Hematopoietic multipotent progenitor cell treated with erythropoietin and hydrocortisone succinate and interleukin-3 and kit ligand, for 15 days (in vitro differentiated cells): Measurements from ENCODE around the gene OSCP1.
A peak's percentile ranks its signal among the peaks of the same experiment; 100 is the strongest.

Experiments
- DNase-seq: peaks from one replicate; pipeline ENCODE4 v3.0.0-alpha.2; 2015; ENCODE audit warnings: low spot score

OSCP1 gene

DNA sequence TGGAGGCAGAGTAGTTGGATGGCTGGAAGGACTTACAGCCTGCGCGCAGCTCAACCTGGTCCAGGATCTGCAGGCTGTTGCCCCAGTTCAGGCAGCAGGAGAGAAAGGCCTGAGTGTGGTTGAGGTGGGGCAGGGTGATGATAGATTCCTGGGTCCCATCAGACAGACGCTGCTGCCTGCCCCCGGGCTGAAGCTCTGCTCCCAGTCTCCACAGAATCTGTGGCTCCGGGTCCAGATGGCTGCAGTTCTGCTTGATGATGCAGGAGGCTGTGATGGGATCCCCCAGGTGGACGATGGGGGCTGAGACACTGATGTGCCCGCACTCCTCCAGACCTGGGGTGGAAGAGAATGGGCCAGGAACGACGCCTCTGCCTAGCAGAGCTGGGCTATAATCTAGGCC, 25.1 kb upstream of the OSCP1 start:
- no peak for DNase-seq

DNA sequence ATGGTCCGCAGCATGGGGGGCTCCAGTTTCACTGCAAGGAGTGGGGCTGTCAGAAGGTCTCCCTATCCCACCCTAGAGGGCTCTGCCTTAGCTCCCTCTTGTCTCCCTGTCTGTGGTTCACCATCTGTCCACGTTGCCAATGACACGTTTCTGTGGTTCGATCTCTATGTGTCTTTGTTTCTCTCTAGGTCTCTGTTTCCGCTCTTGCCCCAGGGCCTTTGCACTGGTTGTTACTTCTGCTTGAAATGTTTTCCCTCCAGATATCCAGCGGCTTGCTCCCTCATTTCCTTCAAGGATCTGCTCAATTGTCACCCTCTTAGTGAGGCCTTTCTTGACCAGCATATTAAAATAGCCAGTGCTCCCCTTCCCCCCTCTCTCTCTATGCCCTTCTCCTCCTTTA, 22.4 kb upstream of the OSCP1 start:
- DNase-seq: no peak

DNA sequence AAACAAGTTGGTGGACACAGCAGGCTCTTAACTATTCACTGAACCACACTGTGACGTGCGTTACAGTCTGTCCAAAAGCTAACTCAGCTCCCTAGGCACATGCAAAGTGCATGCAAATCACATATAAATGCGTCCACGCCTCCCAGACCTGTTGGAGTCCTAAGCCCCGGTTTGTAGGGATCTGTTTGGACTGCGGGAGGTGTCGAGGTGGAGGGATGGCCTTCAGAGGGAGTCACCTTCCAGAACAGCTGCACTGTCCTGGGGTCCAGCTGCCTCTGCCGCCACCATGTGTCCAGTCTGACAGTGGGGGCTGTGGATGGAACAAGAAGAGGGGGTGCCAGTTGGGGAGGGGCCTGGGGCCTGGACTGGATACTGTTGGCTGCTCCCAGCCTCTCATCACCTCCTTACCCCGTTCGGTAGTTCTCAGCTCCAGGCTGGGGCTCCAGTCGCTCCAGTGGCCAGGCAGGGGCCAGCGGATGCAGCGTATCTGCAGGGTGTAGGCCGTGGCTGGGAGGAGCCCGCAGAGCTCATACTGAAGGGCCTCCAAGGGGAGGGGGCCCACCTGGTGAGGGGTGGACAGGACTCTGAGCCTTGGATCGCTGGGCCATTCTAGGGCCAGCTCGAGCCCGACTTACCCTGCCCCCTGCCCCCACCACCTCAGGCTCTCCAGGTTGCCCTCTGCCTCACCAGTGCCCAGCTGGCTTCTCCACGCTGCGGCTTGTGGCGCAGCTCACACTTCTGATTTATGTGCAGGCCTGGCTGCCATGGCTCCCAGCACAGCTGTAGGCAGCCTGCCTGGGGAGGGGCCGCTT, 21.8 kb upstream of the OSCP1 start:
- no peak for DNase-seq

DNA sequence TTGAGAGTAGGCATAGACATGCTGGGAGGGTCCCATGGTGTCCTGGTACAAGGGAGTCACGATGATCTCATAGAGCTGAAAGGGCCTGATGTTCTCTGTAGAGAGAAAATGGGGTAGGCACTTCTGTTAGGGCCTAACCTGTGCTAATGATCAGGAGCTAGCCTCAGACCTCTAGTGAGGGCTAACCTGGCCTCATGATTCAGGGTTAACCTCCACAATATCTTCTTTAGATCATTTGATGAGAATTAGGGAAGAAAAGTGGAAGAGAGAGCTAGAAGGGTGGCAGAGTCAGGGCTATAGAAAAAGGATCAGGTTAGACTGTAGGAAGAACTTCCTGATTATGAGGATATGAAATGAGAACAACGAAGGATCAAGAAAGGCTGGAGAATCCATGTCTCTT, 18.9 kb upstream of the OSCP1 start:
- DNase-seq: no peak

DNA sequence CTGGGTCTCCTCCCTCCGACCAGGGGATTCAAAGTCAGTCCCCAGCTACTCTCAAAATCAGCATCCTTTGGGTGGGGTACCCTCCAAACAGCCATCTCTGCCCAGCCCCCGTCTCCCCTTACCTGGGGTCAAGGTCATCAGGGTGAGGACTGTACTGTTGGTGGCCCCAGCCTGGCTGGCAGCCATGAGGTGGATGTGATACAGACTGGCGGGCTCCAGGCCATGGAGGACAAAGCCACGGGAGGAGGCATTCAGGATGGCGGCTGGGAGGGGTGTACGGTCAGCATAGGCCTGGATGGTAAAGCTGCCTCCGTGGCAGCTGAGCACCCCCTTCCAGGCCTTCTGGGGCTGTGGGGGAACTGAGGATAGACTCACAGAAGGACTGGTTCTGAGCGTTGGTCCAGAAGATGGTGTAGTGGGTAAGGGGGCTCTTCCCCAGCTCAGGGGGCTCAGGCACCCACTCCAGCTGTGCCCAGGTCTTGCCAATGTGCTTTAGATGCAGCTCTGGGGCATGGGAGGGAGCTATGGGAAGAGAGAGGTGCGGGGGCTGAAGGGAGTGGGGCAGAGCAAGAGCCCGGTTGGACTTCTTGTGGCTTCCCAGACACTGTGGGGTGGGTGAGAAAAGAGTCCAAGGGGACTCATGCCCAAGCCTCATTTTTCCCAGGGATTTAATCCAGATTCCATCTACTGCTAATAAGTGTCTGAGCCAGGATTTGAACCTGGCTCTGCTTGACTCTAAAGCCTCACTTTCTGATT, 17.6 kb upstream of the OSCP1 start:
- DNase-seq: no peak

DNA sequence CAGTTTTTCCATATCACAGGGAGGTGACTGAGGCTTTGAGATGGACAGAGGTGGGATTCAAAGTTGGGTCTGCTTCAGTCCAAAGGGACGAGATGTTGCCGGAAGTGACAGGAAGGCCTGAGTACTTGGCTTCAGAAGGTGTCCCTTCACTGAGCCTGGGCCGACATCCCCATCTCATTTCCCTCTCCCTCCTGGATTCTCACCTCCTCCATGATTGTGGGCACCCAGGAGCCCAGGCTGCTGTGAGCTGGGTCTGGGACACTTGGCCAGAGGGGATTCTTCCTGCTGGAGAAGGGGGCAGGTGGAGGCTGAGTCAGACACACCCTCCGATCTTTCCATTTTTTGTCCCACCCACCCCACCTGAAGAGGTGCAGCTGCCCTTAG, 16.8 kb upstream of the OSCP1 start:
- no peak for DNase-seq

DNA sequence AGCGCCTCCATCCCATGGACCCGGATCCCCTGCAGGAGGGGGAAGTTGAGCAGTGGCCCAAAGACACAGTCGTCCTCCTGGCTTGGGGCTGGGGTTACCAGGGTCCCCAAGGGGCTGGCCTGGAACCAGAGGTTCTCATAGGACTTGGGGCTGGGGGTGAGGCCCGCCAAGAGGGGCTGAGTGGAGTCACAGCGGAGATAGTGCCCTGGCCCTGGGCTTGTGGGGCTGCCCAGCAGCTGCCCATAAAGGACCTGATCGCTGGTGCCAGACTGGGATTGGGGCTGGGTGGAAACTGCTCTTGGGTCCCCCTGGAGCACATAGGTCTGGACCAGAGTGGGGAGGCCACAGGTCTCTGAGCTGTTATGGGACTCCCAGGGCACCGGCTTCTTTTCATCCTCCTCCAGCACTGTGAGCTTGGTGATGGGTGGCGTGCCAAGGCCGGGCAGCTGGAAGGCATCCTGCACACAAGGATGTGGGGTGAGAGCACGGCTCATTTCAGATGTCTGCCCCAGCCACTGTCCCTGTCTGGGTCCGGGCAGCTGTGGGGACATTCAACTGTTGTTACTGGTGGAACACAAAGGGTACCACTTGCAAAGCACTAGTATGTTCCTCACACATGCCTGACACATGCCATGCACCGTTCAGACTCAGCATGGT, 16.2 kb upstream of the OSCP1 start:
- DNase-seq: no peak

DNA sequence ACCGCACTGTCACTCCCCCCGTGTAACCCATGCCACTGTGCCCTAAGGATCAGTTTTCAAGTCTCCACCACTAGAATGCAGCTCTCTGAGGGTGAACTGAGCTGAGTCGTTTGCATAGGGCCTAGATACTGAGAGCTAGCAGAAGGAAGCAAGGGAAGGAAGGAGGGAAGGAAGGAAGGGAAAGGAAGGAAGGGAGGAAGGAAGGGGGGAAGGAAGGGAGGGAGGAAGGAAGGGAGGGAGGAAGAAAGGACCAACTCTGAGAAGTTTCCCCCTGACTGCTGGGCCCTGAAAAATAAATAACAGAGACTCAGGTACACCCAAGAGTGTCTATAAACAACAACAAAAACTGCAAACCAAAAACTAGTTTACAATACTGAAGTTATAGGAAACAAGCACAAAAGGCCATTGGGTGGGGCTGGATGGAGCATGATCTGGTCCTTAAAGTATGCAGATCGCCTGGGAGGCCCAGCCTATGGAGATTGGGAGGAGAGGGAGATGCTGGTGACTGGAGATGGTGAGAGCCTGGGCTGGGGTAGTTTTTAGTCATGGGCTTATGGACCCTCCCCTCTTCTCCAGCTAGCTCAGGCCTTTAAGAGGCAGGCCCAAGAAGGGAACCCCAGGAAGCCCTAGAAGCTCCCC, 15.6 kb upstream of the OSCP1 start:
- DNase-seq: no peak

DNA sequence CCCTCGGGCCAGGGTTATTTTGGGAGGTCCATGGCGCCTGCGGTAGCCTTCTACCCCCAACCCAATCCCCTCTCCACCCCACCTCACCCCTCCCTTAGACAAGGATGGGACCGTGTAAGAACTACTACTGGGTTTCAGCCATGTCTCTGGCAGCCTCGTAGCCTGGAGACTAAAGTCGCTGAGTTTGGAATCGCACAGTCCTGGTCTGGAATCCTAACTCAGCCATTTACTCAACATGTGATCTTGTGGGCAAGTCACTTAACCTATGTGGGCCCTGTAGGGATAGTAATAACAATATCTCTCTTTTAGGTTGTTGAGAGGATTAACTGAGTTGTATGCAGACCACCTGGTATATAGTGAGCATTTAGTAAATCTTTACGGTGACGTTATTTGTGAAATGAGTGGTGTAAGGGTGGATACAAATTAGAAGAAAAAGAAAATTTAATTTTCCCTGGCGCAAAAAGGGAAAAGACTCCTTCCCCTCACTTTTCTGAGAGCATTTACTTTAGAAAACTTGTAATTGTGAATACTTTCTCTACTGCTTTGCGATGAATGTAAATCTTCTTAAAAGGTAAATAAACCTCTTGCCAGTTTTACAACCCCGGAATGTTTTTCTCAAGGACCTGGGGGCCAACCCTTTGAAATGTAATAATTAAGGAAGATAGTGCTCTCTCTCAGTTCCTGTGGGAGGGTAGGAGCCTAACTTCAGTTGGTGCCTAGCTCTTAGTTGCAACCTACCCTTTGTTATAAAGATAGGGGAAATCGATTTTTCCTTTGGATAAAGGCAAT, 14.5 kb upstream of the OSCP1 start:
- DNase-seq: no peak

DNA sequence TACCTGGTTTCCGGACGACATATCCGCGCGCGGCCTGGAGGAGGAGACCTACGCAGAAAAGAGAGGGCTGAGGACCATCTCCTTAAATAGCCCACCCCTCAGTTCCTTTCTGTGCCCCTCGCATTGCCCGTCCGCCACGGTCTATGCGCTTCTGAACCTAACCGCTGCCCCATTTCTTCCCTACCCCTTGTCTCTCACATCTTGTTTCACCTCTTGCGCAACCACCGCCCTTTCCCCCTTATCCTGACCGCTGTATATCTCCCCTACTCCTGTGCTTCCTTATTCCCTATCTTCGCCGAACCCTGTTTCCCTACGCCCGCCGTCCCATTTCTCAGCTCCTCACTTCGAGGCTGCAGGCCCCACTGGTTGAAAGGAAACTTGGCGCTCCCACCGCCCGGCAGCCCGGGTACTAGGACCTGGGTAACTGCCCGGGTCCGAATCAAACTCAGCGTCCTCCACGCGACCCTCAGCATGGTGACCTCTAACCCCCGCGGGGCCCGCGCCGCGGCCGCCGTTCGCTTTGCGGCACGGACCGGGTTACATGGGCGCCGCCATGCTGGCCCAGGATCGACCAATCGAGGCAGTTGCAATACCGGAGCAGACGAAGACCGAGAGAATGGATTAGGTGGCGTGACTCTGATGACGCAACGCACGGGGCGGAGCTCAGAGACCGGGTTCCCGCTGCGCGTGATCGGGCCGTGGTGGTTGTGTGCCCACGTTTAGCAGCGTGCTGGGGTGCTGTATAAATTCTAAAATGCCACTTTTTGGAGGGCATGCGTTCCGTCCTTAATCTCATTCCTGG, 13.8 kb upstream of the OSCP1 start, which contains the start of gene MRPS15:
MRPS15 (minus strand) TSS at position 582 of the 802 bp plus-strand sequence; CDS start at position 473, 109 bp downstream.
- peak; percentile 95 for DNase-seq

DNA sequence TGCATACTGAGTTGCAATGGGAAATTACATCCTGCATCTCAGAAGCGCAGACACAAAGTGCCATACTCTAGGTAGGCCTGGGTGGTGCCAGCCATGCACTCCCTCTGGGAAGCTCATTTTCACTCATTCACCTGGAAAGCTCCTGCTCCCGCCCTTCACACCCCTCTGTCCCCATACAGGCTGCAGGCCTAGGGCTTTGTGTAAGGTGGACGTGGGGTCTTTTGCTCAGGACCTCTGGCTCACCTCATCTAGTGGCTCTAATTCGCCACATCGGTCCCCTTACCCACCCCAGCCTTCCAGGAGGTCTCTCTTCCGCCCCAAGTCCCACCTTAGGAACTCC, 13.2 kb upstream of the OSCP1 start:
- DNase-seq: no peak

DNA sequence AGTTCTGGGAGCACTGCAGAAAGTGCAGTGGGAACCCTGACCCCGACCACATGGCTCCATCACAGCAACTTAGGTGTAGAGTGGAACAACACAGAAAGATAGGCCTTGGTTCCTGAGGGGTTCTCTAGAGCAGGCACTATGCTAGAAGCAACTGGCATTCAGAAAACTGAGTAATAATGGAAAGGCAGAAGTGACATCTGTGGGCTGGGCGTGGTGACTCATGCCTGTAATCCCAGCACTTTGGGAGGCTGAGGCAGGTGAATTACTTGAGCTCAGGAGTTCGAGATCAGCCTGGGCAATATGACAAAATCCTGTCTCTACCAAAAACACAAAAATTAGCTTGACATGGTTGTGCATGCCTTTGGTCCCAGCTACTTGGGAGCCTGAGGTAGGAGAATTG, 8.7 kb upstream of the OSCP1 start:
- no peak for DNase-seq

DNA sequence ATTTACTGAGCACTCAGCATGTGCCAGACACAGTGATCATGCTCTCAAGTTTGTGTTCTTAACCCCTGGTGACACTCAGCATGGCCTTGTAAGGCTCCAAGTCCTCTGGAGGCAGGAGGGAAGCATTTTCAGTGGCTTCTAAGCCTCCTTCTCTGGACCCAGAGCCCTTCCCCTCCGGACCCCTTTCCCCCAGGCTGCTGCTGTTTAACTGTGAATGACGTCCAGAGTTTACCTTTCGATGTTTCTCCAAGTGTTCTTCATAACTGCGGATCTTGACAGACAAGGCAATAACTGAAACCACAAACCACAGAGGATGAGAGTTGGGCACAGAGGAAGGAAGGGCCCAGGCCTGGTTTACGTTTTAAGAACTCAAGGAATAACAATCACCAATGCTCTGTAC, 7.4 kb upstream of the OSCP1 start:
- no peak for DNase-seq

DNA sequence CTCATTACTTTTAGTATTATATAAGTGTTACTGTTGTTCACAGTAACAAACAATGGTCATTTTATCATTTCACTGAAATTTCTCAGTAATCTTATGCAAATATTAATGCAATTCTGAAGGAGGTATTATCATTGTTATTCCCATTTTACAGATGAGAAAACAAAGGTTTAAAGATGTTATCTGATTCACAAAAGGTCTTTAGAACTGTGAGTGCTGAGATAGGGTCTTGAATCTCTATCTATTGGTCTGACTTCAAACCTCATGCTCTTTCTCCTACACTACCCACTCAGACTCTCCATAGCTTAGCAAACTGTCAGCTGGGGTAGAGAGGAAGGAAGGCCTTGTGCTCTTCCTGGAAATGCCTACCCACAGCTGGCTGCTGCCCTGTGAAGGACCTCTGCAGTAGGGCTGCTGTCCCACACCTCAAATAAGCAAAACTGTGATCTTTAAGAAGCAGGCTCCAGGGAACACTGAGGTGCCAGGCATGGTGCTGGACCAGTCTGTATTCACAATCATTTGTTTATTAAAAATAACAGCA, 6.2 kb upstream of the OSCP1 start:
- no peak for DNase-seq

DNA sequence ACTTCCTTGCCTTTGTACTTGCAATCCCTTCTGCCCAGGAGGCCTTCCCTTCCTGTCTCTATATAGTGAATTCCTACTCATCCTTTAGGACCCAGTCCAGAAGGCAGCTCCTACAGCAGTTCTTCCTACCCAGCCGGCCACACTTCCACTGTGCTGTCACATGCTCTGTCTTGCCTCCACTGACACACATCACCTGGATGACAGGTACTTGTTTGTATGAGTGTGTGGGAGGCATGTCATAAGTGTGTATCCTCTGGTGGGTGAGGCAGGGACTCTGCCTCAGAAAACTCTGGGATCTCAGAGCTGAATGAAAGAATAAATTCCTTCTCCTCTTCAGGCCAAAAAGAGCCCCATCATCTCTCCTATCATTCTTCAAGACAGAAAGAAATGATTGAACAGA, 5.1 kb upstream of the OSCP1 start:
- DNase-seq: no peak

DNA sequence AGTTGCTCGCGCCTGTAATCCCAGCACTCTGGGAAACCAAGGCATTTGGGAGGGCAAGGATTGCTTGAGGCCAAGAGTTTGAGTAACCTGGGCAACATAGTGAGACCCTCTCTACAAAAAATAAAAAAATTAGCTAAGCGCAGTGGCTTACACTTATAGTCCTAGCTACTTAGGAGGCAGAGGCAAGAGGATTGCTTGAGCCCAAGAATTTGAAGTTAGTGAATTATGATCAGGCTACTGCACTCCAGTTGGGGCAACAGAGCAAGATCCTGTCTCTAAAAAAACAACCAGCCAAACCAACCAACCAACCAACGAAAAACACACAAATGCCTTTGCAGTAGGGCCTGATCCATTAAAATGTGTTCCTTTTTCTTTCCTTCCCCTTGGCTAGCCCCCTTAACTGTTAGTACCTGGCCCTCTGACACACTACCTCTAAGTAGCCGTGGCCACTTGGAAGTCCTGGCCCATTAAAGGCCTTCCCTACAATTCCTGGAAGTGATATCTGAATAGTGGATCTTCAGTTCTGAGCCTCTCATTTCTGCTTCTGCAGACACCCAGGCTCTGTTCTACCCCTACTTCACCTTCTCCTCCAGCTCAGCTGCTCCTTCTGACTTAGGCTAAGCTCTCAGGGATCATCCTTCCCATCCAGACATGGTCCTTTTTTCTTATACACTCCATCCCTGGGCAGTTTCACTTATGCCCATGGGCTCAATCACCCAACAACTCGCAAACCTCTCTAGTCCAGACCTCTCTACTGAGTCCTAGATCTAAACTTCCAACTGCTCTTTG, 3.5 kb upstream of the OSCP1 start:
- no peak for DNase-seq

DNA sequence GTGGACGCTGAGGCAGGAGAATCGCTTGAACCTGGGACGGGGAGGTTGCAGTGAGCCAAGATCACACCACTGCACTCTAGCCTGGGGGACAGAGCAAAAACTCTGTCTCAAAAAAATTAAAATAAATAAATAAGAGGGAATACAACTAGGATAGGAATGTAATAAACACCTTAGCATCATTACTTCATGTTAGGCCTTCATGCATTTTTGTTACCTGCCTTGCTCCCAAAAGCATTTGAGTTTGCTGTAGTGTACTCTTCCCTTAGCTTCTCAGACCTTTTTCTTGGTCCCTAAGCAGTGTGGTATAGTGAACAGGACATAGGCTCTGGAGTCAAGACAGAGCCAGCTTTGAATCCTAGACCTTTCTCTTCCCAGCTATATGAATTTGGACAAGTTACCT, 2.8 kb upstream of the OSCP1 start:
- DNase-seq: no peak

DNA sequence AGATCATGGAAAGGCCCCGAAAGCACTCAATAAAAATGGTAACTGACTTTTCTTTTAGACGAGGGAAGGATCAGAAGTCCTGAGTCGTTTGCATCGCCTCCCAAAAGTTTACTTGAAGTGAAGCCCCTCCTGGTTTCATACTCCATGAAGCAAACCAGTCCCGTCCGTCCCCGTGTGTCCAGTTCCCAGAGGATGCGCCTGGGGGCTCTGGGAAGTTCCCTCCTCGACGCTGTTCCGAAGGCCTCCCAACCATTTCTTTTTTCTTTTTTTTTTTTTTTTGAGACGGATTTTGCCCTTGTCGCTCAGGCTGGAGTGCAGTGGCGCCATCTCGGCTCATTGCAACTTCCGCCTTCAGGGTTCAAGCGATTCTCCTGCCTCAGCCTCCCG, 661 bp upstream of the OSCP1 start:
- no peak for DNase-seq

DNA sequence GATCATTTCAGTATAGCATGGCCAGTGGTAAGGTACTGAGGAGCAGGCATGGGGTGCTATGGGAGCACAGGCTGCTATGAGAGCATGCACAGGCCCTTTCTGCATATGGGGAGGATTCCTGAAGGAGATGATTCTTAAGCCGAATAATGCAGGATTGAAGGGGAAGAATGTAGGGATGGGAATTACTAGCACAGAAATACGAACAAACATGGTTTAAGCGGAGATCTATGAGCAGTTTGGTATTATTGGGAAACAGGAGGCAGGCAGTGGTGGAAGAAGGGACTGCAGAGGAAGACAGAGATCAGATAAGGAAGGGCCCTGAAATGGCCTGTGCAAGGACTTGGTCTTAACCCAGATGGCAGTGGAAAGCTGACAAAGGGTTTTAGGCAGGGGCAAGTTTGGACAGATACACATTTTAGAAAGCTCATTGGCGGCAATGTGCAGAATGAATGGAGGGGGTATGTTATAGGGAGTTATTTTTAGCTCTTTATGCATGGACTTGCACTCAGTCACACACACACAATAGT, 1.7 kb downstream of the OSCP1 start:
- DNase-seq: no peak

DNA sequence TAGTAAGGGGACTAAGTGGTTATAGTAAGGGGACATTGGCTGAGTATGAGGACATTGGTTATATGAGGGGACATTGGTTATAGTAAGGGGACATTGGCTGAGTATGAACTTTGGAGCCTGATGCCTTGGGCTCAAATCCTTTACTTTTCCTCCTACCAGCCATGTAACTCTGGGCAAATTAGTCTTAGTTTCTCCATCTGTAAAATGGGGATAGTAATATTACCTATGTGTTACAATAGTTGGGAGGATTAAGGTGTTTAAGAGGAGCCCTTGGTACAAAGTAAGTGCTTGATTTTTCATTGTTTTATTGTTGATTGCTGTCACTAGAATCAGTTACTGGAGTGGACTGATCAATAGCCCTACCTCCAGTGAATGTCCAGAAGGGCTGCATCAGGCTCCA, 2.8 kb downstream of the OSCP1 start:
- no peak for DNase-seq
